Measurements from ENCODE around the gene LRRC36. TPM values are rescaled to one million over a fixed set of nuclear protein-coding genes. Genes with fewer than 3 reads are reported as not detected.

LRRC36 gene
- total RNA-seq, 4 donors from 2014 or later, result not detected

- ATAC-seq (no peak), DNase-seq (no peak)
- Histone ChIP-seq H3K9me3 (no peaks in the 10 kb centered on the region), H3K4me1 (no peaks in the 10 kb centered on the region), H3K27me3 (no peaks in the 10 kb centered on the region), H3K27ac (no peak overlapping the region), H3K36me3 (no peaks in the 10 kb centered on the region), H3K4me3 (no peak overlapping the region)
- intact Hi-C loops (cut with DNase I; ENCODE audit: low total_unique reads), result no loop called here
- in situ Hi-C loops (cut with MboI; ENCODE audit: low sequenced_read_pairs in 4 of 4), result no loop called here
- TF ChIP-seq CTCF (IDR thresholded peaks at IDR 0.05 in 4 of 5, conservative IDR thresholded peaks at IDR 0.05 in 1 of 5) (no peak), POLR2A (IDR thresholded peaks at IDR 0.05) (no peak)
Observed at GRCh38 chr16:67287960-67288359, 38.7 kb upstream of the LRRC36 start.

- Histone ChIP-seq H3K4me1 (no peaks in the 10 kb centered on the region), H3K27ac (no peak overlapping the region), H3K27me3 (no peaks in the 10 kb centered on the region), H3K9me3 (no peaks in the 10 kb centered on the region), H3K4me3 (no peak overlapping the region), H3K36me3 (no peaks in the 10 kb centered on the region)
- intact Hi-C loops (cut with DNase I; ENCODE audit: low total_unique reads), result no loop called here
- in situ Hi-C loops (cut with MboI; ENCODE audit: low sequenced_read_pairs in 4 of 4), result no loop called here
- ATAC-seq, result peak in 1 of 2 donors; percentile 39
- no peak for DNase-seq
- TF ChIP-seq POLR2A (IDR thresholded peaks at IDR 0.05) (no peak), CTCF (IDR thresholded peaks at IDR 0.05 in 4 of 5, conservative IDR thresholded peaks at IDR 0.05 in 1 of 5) (no peak)
Observed at GRCh38 chr16:67291461-67291860, 35.2 kb upstream of the LRRC36 start.

DNA sequence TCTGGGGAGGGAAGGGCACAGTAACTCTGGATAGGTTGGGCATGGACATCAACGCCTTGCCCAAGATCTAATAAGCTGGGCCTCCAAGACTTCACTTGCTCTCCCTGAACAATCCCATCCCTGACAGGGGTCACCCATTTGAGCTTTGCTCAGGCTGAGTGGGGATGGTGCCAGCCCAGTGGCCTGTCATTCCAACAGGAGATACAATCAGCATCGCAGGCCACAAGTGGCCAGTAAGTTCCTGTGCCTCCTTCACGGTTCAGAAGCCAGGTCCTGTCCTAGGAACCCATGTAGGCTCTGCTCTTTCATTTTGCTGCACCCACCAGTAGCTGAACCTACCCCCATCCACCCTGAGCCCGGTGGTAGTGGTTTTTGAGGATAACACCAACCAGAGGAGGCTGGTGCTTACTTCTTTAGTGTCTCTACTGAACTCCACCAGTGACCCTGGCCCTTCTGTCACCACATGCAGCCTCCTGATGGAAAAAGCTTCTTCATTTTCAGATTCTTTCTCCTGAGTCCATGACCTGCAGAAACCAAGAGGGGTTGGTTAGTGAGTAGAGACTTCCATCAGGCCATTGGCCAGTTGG is 32.4 kb upstream of the LRRC36 start:
- Histone ChIP-seq H3K27me3 (no peaks in the 10 kb centered on the region), H3K27ac (no peak overlapping the region), H3K36me3 (no peaks in the 10 kb centered on the region), H3K4me1 (no peaks in the 10 kb centered on the region), H3K4me3 (no peak overlapping the region), H3K9me3 (no peaks in the 10 kb centered on the region)
- in situ Hi-C loops (cut with MboI; ENCODE audit: low sequenced_read_pairs in 4 of 4), result no loop called here
- ATAC-seq (no peak), DNase-seq (no peak)
- TF ChIP-seq CTCF (IDR thresholded peaks at IDR 0.05 in 4 of 5, conservative IDR thresholded peaks at IDR 0.05 in 1 of 5) (no peak), POLR2A (IDR thresholded peaks at IDR 0.05) (no peak)
- intact Hi-C loops (cut with DNase I; ENCODE audit: low total_unique reads), result no loop called here

- H3K27ac ChIP-seq, result no peak overlapping the region
Observed at GRCh38 chr16:67294938-67295361, 31.7 kb upstream of the LRRC36 start.

More at GRCh38 chr16:67294938-67295361, 31.7 kb upstream of the LRRC36 start:
- in situ Hi-C loops (cut with MboI; ENCODE audit: low sequenced_read_pairs in 4 of 4) (no loop called here), intact Hi-C loops (cut with DNase I; ENCODE audit: low total_unique reads) (no loop called here)
- ATAC-seq (no peak), DNase-seq (no peak)
- no peak for TF ChIP-seq POLR2A (IDR thresholded peaks at IDR 0.05)
- no peak for TF ChIP-seq CTCF (IDR thresholded peaks at IDR 0.05 in 4 of 5, conservative IDR thresholded peaks at IDR 0.05 in 1 of 5)
- Histone ChIP-seq H3K4me3 (no peak overlapping the region), H3K36me3 (no peaks in the 10 kb centered on the region), H3K27me3 (no peaks in the 10 kb centered on the region), H3K4me1 (no peaks in the 10 kb centered on the region), H3K9me3 (no peaks in the 10 kb centered on the region)
